Measurements from ENCODE around the gene RGPD3.
"Not testable (repeated sequence)": the region's sequence is repeated elsewhere in the genome, so short reads cannot be mapped to it uniquely, and the experiment has no call there.

DNA sequence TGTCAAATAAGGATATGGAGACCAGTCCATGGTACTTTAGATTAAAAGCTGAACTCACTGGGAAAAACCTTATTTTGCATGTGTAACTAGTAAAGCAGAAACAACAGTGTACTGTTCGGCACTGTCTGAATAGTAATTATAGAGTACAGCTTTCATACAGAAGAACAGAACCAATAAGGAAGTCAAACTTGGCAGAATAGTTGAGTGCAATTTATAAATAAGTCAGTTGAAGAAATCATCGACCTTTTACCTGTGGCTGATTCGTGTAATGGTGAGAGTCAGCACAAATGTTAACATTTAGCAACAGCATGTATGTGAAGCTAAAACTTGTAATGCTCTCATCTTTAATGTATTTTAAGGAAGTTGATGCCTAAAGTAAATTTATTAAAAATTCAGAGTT lies 99.0 kb downstream of the RGPD3 start:
- TF ChIP-seq, protein P1, sequence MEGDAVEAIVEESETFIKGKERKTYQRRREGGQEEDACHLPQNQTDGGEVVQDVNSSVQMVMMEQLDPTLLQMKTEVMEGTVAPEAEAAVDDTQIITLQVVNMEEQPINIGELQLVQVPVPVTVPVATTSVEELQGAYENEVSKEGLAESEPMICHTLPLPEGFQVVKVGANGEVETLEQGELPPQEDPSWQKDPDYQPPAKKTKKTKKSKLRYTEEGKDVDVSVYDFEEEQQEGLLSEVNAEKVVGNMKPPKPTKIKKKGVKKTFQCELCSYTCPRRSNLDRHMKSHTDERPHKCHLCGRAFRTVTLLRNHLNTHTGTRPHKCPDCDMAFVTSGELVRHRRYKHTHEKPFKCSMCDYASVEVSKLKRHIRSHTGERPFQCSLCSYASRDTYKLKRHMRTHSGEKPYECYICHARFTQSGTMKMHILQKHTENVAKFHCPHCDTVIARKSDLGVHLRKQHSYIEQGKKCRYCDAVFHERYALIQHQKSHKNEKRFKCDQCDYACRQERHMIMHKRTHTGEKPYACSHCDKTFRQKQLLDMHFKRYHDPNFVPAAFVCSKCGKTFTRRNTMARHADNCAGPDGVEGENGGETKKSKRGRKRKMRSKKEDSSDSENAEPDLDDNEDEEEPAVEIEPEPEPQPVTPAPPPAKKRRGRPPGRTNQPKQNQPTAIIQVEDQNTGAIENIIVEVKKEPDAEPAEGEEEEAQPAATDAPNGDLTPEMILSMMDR (IDR thresholded peaks at IDR 0.05), result not testable (repeated sequence)
- not testable (repeated sequence) for TF ChIP-seq POLR2A (IDR thresholded peaks at IDR 0.05)
